ENCODE results near the gene SKAP2. TPM values are rescaled to one million over a fixed set of nuclear protein-coding genes. Genes with fewer than 3 reads are reported as not detected.

The SKAP2 gene
- total RNA-seq, 1 donor from 2014 or later: 12.8 TPM

- Histone ChIP-seq H3K27ac (no peak overlapping the region), H3K36me3 (no peaks in the 10 kb centered on the region), H3K9me3 (no peaks in the 10 kb centered on the region), H3K4me1 (no peaks in the 10 kb centered on the region), H3K27me3 (no peaks in the 10 kb centered on the region), H3K4me3 (no peak overlapping the region)
- no peak for TF ChIP-seq POLR2A (IDR thresholded peaks at IDR 0.05)
- no peak for TF ChIP-seq CTCF (IDR thresholded peaks at IDR 0.05)
- TF ChIP-seq POLR2AphosphoS5 (IDR thresholded peaks at IDR 0.05; ENCODE audit: insufficient read depth in 1 of 2, low read depth in 1 of 2): no peak
- DNase-seq (ENCODE audit: extremely low spot score in 2 of 2): no peak
- intact Hi-C loops (cut with DNase I): no loop called here
Measured at GRCh38 chr7:26899519-26899918, 35.1 kb upstream of the SKAP2 start.

- no peak overlapping the region for H3K4me3 ChIP-seq
- H3K36me3 ChIP-seq: no peaks in the 10 kb centered on the region
- no peaks in the 10 kb centered on the region for H3K9me3 ChIP-seq
- DNase-seq (ENCODE audit: extremely low spot score in 2 of 2): no peak
- TF ChIP-seq POLR2A (IDR thresholded peaks at IDR 0.05) (no peak), POLR2AphosphoS5 (IDR thresholded peaks at IDR 0.05; ENCODE audit: insufficient read depth in 1 of 2, low read depth in 1 of 2) (no peak), CTCF (IDR thresholded peaks at IDR 0.05) (no peak)
- intact Hi-C loops (cut with DNase I): no loop called here
- no peaks in the 10 kb centered on the region for H3K27me3 ChIP-seq
- no peak overlapping the region for H3K27ac ChIP-seq
- H3K4me1 ChIP-seq: no peaks in the 10 kb centered on the region
Measured at GRCh38 chr7:26898891-26899290, 34.5 kb upstream of the SKAP2 start.

- no peaks in the 10 kb centered on the region for H3K36me3 ChIP-seq
- TF ChIP-seq CTCF (IDR thresholded peaks at IDR 0.05) (no peak), POLR2AphosphoS5 (IDR thresholded peaks at IDR 0.05; ENCODE audit: insufficient read depth in 1 of 2, low read depth in 1 of 2) (no peak), POLR2A (IDR thresholded peaks at IDR 0.05) (no peak)
- H3K27ac ChIP-seq: no peak overlapping the region
- H3K4me1 ChIP-seq: no peaks in the 10 kb centered on the region
- intact Hi-C loops (cut with DNase I): no loop called here
- no peaks in the 10 kb centered on the region for H3K27me3 ChIP-seq
- DNase-seq (ENCODE audit: extremely low spot score in 2 of 2): no peak
- H3K9me3 ChIP-seq: no peaks in the 10 kb centered on the region
- no peak overlapping the region for H3K4me3 ChIP-seq
Measured at GRCh38 chr7:26897928-26898327, 33.5 kb upstream of the SKAP2 start.

- H3K36me3 ChIP-seq: no peaks in the 10 kb centered on the region
- H3K27ac ChIP-seq: no peak overlapping the region
- no peak overlapping the region for H3K4me3 ChIP-seq
- TF ChIP-seq POLR2AphosphoS5 (IDR thresholded peaks at IDR 0.05; ENCODE audit: insufficient read depth in 1 of 2, low read depth in 1 of 2) (no peak), CTCF (IDR thresholded peaks at IDR 0.05) (no peak), POLR2A (IDR thresholded peaks at IDR 0.05) (no peak)
- intact Hi-C loops (cut with DNase I): no loop called here
- no peaks in the 10 kb centered on the region for H3K9me3 ChIP-seq
- H3K27me3 ChIP-seq: no peaks in the 10 kb centered on the region
- H3K4me1 ChIP-seq: no peaks in the 10 kb centered on the region
- DNase-seq (ENCODE audit: extremely low spot score in 2 of 2): no peak
Measured at GRCh38 chr7:26891400-26892350, 27.3 kb upstream of the SKAP2 start.

- Histone ChIP-seq H3K27me3 (no peaks in the 10 kb centered on the region), H3K4me1 (no peaks in the 10 kb centered on the region), H3K9me3 (no peaks in the 10 kb centered on the region), H3K27ac (no peak overlapping the region), H3K4me3 (no peak overlapping the region), H3K36me3 (no peaks in the 10 kb centered on the region)
- no peak for DNase-seq (ENCODE audit: extremely low spot score in 2 of 2)
- intact Hi-C loops (cut with DNase I): no loop called here
- TF ChIP-seq POLR2A (IDR thresholded peaks at IDR 0.05): no peak
- TF ChIP-seq CTCF (IDR thresholded peaks at IDR 0.05): no peak
- TF ChIP-seq POLR2AphosphoS5 (IDR thresholded peaks at IDR 0.05; ENCODE audit: insufficient read depth in 1 of 2, low read depth in 1 of 2): no peak
Measured at GRCh38 chr7:26880852-26881251, 16.5 kb upstream of the SKAP2 start.
